HG02571 (cell line): ENCODE measurements around the gene NPM3.
"Not testable (repeated sequence)": the region's sequence is repeated elsewhere in the genome, so short reads cannot be mapped to it uniquely, and the experiment has no call there.

Experiments
- ATAC-seq: cut with Tn5 transposase; IDR thresholded peaks from one replicate; pipeline ENCODE4 v1.9.1; 2021; ENCODE audit warnings: mild to moderate bottlenecking, moderate library complexity; ENCODE audit not compliant: unreplicated experiment

The NPM3 gene

DNA sequence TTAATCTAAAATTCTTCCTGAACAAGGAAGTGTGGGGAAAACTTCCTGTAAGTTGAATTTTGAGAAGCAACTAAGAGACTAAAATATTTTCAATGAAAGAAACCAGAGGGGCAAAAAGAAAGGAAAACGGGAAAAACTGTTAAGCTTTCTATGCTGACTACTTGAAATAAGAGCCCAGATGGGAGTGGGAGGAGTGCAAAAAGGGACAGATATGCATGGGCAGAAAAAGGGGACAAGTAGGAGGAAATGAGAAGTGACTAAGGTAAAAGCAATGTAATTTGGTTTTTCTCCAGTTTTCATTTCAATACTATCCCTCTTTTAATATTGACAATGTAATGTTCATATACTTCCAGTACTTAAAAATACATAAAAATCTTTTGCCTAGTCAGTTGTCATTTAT, 23.9 kb upstream of the NPM3 start:
- no peak for ATAC-seq

DNA sequence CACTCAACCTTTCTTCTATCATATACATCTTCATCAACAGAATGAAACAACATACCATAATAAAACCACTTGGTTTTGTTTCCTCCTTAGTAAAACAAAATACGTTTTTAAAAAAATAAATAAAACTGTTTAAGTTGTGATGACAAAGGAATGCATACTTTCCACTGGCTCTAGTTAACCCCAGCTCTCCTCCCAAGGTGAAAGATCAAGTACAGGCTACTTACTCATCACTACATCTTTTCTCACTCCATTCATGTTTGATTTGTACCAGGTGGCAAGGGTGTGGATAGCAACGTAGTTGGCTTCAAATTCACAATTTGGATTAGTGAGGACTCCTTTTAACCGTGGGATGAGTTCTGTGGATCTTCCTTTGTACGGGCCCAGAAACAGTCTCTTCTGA, 20.3 kb upstream of the NPM3 start:
- ATAC-seq, result no peak

DNA sequence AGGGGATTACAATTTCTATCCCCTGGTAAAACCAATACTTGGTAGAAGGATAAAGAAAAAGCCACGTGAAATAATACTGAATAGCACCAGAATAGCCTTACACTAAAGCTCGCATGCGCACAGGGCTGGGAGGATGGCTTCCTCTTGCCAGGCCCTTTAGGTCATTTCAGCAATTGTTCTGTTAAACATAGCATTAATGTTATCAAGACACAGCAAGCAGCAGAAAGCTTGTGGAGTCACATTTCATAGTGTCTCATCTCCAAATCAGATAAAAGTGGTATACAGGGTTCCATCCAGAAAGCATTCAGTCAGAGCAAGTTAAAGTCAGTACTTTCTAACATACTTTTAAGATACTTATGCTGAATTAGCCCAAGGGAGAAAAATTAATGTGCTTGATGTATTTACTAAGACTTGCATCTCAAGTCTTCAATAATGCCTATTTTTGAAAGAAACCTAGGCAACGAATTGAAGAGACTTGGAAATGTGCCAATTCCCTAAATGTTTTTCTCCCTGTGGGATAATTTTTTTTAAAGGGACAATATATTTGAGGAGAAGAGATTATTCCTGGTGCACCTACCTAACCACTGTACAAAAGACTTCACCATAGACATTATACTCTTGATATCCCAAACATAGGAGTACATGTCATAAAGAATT, 14.3 kb upstream of the NPM3 start:
- ATAC-seq, result no peak

GRCh38 chr10:101793526-101793925, 10.3 kb upstream of the NPM3 start:
- no peak for ATAC-seq

- no peak for ATAC-seq
Observed at GRCh38 chr10:101789686-101790085, 6.4 kb upstream of the NPM3 start.

- not testable (repeated sequence) for ATAC-seq
Observed at GRCh38 chr10:101789231-101789630, 6.0 kb upstream of the NPM3 start.

DNA sequence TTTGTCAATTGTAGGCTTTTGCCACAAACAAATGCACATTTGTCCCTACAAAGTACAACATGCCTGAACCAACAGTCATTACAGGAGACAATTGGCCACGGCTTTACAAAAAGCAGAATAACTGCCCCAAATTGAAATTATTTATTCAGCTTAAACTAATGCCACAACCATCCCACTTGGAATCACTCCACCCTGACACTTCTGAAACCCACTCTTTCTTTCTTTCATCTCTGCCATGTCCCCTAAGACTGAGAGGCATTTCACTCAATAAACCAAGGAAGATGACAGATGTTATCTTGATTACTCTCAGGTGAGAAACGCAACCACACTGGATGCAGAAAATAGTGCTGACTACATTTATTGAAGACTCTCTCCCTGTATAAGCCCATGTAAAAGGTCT, 2.6 kb upstream of the NPM3 start:
- no peak for ATAC-seq

- ATAC-seq, result no peak
Observed at GRCh38 chr10:101784558-101784957, 1.3 kb upstream of the NPM3 start.

- ATAC-seq, result no peak
Observed at GRCh38 chr10:101783736-101784118, 481 bp upstream of the NPM3 start.

GRCh38 chr10:101781984-101782810, 1.0 kb downstream of the NPM3 start:
- no peak for ATAC-seq

- ATAC-seq, result no peak
Observed at GRCh38 chr10:101781655-101781983, 1.6 kb downstream of the NPM3 start.

GRCh38 chr10:101780818-101781654, 2.2 kb downstream of the NPM3 start:
- no peak for ATAC-seq

DNA sequence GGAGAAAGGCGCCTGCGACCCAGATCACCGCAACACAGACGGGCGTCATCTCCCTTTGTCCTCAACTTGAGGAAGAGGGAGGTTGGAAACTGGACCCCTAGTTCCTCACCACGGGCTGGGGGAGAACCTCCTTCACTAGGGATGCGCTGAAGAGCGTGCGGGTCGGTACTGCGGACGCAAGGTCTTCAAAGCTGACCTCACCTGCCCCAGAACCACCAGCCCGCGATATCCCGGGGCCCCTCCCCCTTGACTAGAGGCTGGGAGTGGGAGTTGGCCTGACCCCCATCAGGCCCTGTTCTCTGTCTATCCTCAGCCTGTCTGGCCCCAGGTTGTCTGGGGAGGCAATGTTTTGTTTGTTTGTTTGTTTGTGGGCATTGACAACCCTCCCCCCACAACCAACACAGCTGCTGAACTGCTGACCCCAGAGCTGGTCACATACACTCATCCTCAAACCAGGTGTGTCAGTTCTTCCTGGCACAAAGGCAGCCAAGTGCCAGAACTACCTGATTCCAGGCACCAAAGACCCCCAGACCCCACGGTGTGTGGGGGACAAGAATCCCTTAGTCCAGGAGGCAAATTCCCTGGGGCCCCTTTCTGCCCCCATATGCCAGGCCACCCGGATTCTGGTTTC, 2.9 kb downstream of the NPM3 start:
- no peak for ATAC-seq

GRCh38 chr10:101779544-101780186, 3.6 kb downstream of the NPM3 start:
- ATAC-seq, result no peak

- no peak for ATAC-seq
Observed at GRCh38 chr10:101778781-101779543, 4.3 kb downstream of the NPM3 start.

GRCh38 chr10:101778151-101778780, 5.0 kb downstream of the NPM3 start:
- no peak for ATAC-seq

- ATAC-seq, result no peak
Observed at GRCh38 chr10:101777619-101778145, 5.6 kb downstream of the NPM3 start.

DNA sequence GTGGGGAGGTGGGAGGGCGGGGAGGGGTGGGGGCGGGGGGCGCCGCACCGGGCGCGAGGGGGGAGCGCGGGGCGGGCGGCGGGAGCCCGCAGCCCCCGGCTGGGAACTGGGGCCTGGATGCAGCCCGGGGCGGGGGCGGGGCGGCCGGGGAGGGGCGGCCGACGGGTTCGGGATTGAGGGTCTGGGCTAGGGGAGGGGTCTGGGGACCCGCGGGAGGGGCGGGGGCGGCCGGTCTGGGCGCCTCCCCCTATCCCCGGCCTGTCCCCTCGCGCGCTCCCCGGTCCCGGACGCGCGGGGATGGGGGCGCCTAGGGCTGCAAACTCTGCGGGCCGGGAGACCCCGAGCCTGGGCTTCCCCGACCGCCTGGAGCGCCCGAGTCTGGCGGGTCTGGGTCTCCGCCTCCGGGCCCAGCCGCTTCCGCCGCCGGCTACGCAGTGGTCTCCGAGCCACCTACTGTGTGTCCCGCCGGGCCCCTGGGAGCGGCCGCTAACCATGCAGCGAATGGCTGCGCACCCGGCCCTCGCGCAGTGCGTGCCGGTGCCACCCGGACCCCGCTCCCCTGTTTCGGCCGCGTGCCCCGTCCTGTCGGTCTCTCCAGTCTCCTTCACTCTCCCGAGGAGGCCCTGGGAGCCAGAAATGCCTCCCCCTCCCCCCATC, 7.0 kb downstream of the NPM3 start:
- no peak for ATAC-seq
